Measurements from ENCODE around the gene DVL1.

DNA sequence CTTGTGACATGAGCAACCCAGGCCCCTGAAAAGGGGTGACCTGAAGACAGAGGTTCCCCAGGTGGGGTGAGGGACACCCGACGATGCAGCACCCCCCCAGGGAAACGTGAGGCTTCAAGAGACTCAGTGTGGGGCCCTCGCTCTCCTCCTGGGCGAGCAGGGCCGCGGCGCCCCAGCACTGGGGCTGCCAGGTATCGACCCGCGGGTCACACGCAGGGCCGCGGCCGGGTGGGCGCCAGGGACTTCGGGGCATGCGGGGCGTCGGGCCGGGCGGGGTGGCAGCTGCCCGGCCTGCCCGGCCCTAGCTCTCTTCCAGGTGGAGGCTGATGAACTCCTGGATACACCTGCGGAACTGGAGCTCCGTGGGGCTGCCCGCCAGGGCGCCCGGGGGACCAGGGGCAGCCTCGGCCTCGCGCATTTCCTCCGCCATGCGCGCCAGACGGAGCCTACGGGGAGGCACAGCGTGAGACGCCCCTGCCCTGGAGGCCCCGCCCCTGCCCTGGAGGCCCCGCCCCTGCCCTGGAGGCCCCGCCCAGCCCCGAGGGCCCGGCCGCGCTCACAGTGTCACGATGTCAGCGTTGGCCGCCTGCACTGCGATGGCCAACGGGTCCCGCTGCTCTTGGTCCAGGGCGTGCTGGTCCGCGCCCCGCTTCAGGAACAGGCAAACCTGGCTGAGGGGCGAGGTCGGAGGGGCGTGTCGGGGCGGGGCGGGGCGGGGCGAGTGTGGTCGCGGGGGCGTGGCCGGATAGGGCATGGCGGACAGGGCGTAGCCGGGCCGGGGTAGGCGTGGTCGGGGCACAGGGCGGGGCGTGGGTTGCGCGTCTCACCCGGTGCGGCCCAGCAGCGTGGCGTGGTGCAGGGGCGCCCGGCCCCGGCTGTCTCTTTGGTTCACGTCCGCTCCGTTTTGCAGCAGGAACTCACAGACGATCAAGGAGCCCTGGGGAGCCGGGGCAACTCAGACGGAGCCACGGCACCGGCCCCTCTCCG, 55.7 kb downstream of the DVL1 start:
- TF ChIP-seq, protein P1, sequence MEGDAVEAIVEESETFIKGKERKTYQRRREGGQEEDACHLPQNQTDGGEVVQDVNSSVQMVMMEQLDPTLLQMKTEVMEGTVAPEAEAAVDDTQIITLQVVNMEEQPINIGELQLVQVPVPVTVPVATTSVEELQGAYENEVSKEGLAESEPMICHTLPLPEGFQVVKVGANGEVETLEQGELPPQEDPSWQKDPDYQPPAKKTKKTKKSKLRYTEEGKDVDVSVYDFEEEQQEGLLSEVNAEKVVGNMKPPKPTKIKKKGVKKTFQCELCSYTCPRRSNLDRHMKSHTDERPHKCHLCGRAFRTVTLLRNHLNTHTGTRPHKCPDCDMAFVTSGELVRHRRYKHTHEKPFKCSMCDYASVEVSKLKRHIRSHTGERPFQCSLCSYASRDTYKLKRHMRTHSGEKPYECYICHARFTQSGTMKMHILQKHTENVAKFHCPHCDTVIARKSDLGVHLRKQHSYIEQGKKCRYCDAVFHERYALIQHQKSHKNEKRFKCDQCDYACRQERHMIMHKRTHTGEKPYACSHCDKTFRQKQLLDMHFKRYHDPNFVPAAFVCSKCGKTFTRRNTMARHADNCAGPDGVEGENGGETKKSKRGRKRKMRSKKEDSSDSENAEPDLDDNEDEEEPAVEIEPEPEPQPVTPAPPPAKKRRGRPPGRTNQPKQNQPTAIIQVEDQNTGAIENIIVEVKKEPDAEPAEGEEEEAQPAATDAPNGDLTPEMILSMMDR (IDR thresholded peaks at IDR 0.05; ENCODE audit: low read depth, low read length, poor library complexity, severe bottlenecking), result no peak
- TF ChIP-seq EZH2phosphoT487 (IDR thresholded peaks at IDR 0.05; ENCODE audit: borderline replicate concordance, low read length), result no peak
